UCSD-AML1 (cell line): ENCODE results near the gene NAA10.

Experiments used
- DNase-seq: peaks from one replicate; lab custom pipeline; 2025; ENCODE audit not compliant: unreplicated experiment; lab: John Stamatoyannopoulos, UW

NAA10 gene

GRCh38 chrX:153911798-153912197 lies 23.0 kb downstream of the NAA10 start:
- DNase-seq, result no peak

GRCh38 chrX:153910446-153910845 lies 24.4 kb downstream of the NAA10 start:
- DNase-seq, result no peak

GRCh38 chrX:153909980-153910360 lies 24.9 kb downstream of the NAA10 start:
- no peak for DNase-seq

GRCh38 chrX:153909024-153909979 lies 25.5 kb downstream of the NAA10 start:
- DNase-seq, result no peak

GRCh38 chrX:153908219-153908860 lies 26.5 kb downstream of the NAA10 start:
- no peak for DNase-seq

GRCh38 chrX:153907456-153907855 lies 27.4 kb downstream of the NAA10 start:
- no peak for DNase-seq

- DNase-seq, result no peak
These were observed 28.5 kb downstream of the NAA10 start for GRCh38 chrX:153906126-153906917.

- DNase-seq, result no peak
These were observed 29.2 kb downstream of the NAA10 start for GRCh38 chrX:153905481-153906095.

GRCh38 chrX:153903991-153904957 lies 30.6 kb downstream of the NAA10 start, which contains the start of gene AVPR2:
Gene AVPR2, plus strand, starts transcription at chrX:153904673. Its CDS starts 473 bp downstream, at chrX:153905146.
- DNase-seq, result peak; percentile 65

- DNase-seq, result no peak
These were observed 31.4 kb downstream of the NAA10 start for GRCh38 chrX:153903238-153903980.

GRCh38 chrX:153902385-153902784 lies 32.5 kb downstream of the NAA10 start:
- no peak for DNase-seq

- DNase-seq, result no peak
These were observed 33.1 kb downstream of the NAA10 start for GRCh38 chrX:153901753-153902140.

- DNase-seq, result peak; percentile 46
These were observed 33.7 kb downstream of the NAA10 start for GRCh38 chrX:153900831-153901752.

- no peak for DNase-seq
These were observed 36.9 kb downstream of the NAA10 start for GRCh38 chrX:153897899-153898298.

GRCh38 chrX:153889123-153889522 lies 45.7 kb downstream of the NAA10 start:
- no peak for DNase-seq

GRCh38 chrX:153888344-153888743 lies 46.5 kb downstream of the NAA10 start:
- no peak for DNase-seq

- no peak for DNase-seq
These were observed 47.5 kb downstream of the NAA10 start for GRCh38 chrX:153887385-153887784.

- no peak for DNase-seq
These were observed 47.9 kb downstream of the NAA10 start for GRCh38 chrX:153886915-153887314.
